IMR-90 (cell line): ENCODE data around the gene TMEM100. TPM values are rescaled to one million over a fixed set of nuclear protein-coding genes. Genes with fewer than 3 reads are reported as not detected.

ENCODE experiments used
- ATAC-seq: fragments of 200-7000 bp; cut with Tn5 transposase; 2 replicates; pipeline ENCODE4 v1.9.1; 2020; ENCODE audit warnings: low read depth, mild to moderate bottlenecking, moderate library complexity
- BruUV-seq: library from RNA; stranded (reverse); fragments of 400-500 nt; replicated peaks from 2 replicates; lab custom pipeline; 2021; lab: Mats Ljungman, UMichigan
- CTCF ChIA-PET: fragments of 300-600 bp; formaldehyde crosslinking; extraction: SDS; loops from one replicate; lab custom pipeline; 2021; ENCODE audit warnings: antibody characterized with exemption; lab: Yijun Ruan, JAX
- POLR2A ChIA-PET: fragments of 300-600 bp; sonication (Branson Sonifier 250); formaldehyde crosslinking; loops from one replicate; lab custom pipeline; 2022; ENCODE audit warnings: antibody characterized with exemption; ENCODE audit not compliant: unreplicated experiment; lab: Charles Lee
- DNase-seq: peaks from one replicate; pipeline ENCODE4 v3.0.0; 2013
- H2AFZ ChIP-seq: replicated peaks from 2 replicates; pipeline ENCODE3; 2013; ENCODE audit warnings: low read length, mild to moderate bottlenecking; ENCODE audit not compliant: poor library complexity
- H2AK5ac ChIP-seq: 2 replicates; pipeline ENCODE4 v1.6.1; 2013; ENCODE audit warnings: low read depth, low read length, inconsistent platforms
- H2AK9ac ChIP-seq: replicated peaks from 2 replicates; pipeline ENCODE3; 2013; ENCODE audit warnings: mild to moderate bottlenecking, low read depth, low read length, moderate library complexity; ENCODE audit not compliant: poor library complexity
- H2BK120ac ChIP-seq: 2 replicates; pipeline ENCODE4 v1.6.1; 2013; ENCODE audit warnings: low read depth, low read length, inconsistent platforms
- H2BK15ac ChIP-seq: 3 replicates; pipeline ENCODE4 v1.6.1; 2013; ENCODE audit warnings: low read depth, low read length, inconsistent platforms
- H2BK20ac ChIP-seq: 2 replicates; pipeline ENCODE4 v1.6.1; 2013; ENCODE audit warnings: low read depth, mild to moderate bottlenecking, inconsistent platforms, low read length, moderate library complexity
- H2BK5ac ChIP-seq: 2 replicates; pipeline ENCODE4 v1.6.1; 2013; ENCODE audit warnings: mild to moderate bottlenecking, low read depth, low read length, inconsistent platforms; ENCODE audit not compliant: poor library complexity, severe bottlenecking
- H3K14ac ChIP-seq: replicated peaks from 2 replicates; pipeline ENCODE4 v1.6.1; 2013; ENCODE audit warnings: low read depth, low read length, inconsistent platforms
- H3K18ac ChIP-seq: 2 replicates; pipeline ENCODE4 v1.6.1; 2013; ENCODE audit warnings: low read depth, low read length, control low read depth
- H3K23ac ChIP-seq: 2 replicates; pipeline ENCODE4 v1.6.1; 2013; ENCODE audit warnings: low read depth, low read length, inconsistent platforms
- H3K27ac ChIP-seq: 2 replicates; pipeline ENCODE4 v1.5.1; 2013; ENCODE audit warnings: mild to moderate bottlenecking, control low read depth, low read length; ENCODE audit not compliant: insufficient read depth
- H3K27me3 ChIP-seq: 2 replicates; pipeline ENCODE4 v1.6.1; 2013; ENCODE audit warnings: low read length; ENCODE audit not compliant: control insufficient read depth, insufficient read depth
- H3K36me3 ChIP-seq: 2 replicates; pipeline ENCODE4 v1.6.1; 2013; ENCODE audit warnings: low read length, mixed read lengths; ENCODE audit not compliant: control insufficient read depth, insufficient read depth
- H3K4ac ChIP-seq: 2 replicates; pipeline ENCODE4 v1.6.1; 2013; ENCODE audit warnings: low read depth, low read length, inconsistent platforms
- H3K4me1 ChIP-seq: 2 replicates; pipeline ENCODE4 v1.6.1; 2013; ENCODE audit warnings: low read length, mixed read lengths; ENCODE audit not compliant: control insufficient read depth, insufficient read depth
- H3K4me2 ChIP-seq: 2 replicates; pipeline ENCODE4 v1.6.1; 2013; ENCODE audit warnings: low read depth, mild to moderate bottlenecking, control low read depth, low read length, moderate library complexity
- H3K4me3 ChIP-seq: 2 replicates; pipeline ENCODE4 v1.5.1; 2013; ENCODE audit warnings: low read depth, mild to moderate bottlenecking, control low read depth, low read length, moderate library complexity; ENCODE audit not compliant: insufficient read depth
- H3K56ac ChIP-seq: 2 replicates; pipeline ENCODE4 v1.6.1; 2013; ENCODE audit warnings: low read length, inconsistent platforms; ENCODE audit not compliant: insufficient read depth; ENCODE audit errors: extremely low read depth
- H3K79me1 ChIP-seq, 2 experiments: 2 replicates each; pipeline ENCODE4 v1.6.1; 2013; ENCODE audit warnings: low read length in 2 of 2, inconsistent platforms in 1 of 2, low read depth in 1 of 2
- H3K9ac ChIP-seq: 2 replicates; pipeline ENCODE4 v1.6.1; 2013; ENCODE audit warnings: low read depth, low read length, control low read depth
- H3K9me1 ChIP-seq: 2 replicates; pipeline ENCODE4 v1.6.1; 2013; ENCODE audit warnings: low read length, inconsistent platforms; ENCODE audit not compliant: insufficient read depth
- H3K9me3 ChIP-seq: 2 replicates; pipeline ENCODE4 v1.6.1; 2013; ENCODE audit warnings: low read length; ENCODE audit not compliant: control insufficient read depth, insufficient read depth
- H4K20me1 ChIP-seq: 2 replicates; pipeline ENCODE4 v1.6.1; 2013; ENCODE audit warnings: low read length, inconsistent platforms; ENCODE audit not compliant: insufficient read depth
- H4K5ac ChIP-seq: 2 replicates; pipeline ENCODE4 v1.6.1; 2013; ENCODE audit warnings: mild to moderate bottlenecking, low read depth, low read length, control low read depth
- H4K8ac ChIP-seq, 2 experiments: 2 replicates each; pipeline ENCODE4 v1.6.1; 2013; ENCODE audit warnings: low read depth in 2 of 2, low read length in 2 of 2, control low read depth in 1 of 2, inconsistent platforms in 1 of 2
- H4K91ac ChIP-seq: 2 replicates; pipeline ENCODE4 v1.6.1; 2013; ENCODE audit warnings: low read depth, low read length, inconsistent platforms; ENCODE audit not compliant: insufficient read depth
- CHD1 ChIP-seq: IDR thresholded peaks from 2 replicates; pipeline ENCODE4 v1.6.1; 2012; ENCODE audit warnings: low read depth, low read length, improper control_type of control experiment
- CTCF ChIP-seq: conservative IDR thresholded peaks from 2 replicates; pipeline ENCODE4 v1.5.1; 2012; ENCODE audit warnings: mild to moderate bottlenecking, low read depth, low read length, improper control_type of control experiment
- FOS ChIP-seq: fragments of 150-350 bp; IDR thresholded peaks from 2 replicates; pipeline ENCODE4 v1.6.1; 2016; ENCODE audit warnings: low read depth, low read length
- MAZ ChIP-seq: IDR thresholded peaks from 2 replicates; pipeline ENCODE4 v1.6.1; 2012; ENCODE audit warnings: low read depth, mild to moderate bottlenecking, low read length, improper control_type of control experiment, moderate library complexity, borderline replicate concordance
- MXI1 ChIP-seq: IDR thresholded peaks from 2 replicates; pipeline ENCODE4 v1.6.1; 2012; ENCODE audit warnings: low read depth, mild to moderate bottlenecking, low read length, moderate library complexity, borderline replicate concordance
- POLR2A ChIP-seq: IDR thresholded peaks from 2 replicates; pipeline ENCODE4 v1.6.1; 2012; ENCODE audit warnings: mild to moderate bottlenecking, low read depth, low read length
- RAD21 ChIP-seq: IDR thresholded peaks from 2 replicates; pipeline ENCODE4 v1.6.1; 2012; ENCODE audit warnings: low read length, improper control_type of control experiment
- RCOR1 ChIP-seq: IDR thresholded peaks from 2 replicates; pipeline ENCODE4 v1.6.1; 2012; ENCODE audit warnings: mild to moderate bottlenecking, low read length, improper control_type of control experiment; ENCODE audit not compliant: insufficient replicate concordance
- USF2 ChIP-seq: fragments of 150-350 bp; IDR thresholded peaks from 2 replicates; pipeline ENCODE4 v1.6.1; 2017; ENCODE audit warnings: mild to moderate bottlenecking, antibody characterized with exemption, low read length, low read depth
- WGBS, 2 experiments: methylation state at CpG; one replicate each; pipeline versions ENCODE4 v1.1.5 to v1.1.7; 2013; ENCODE audit warnings: missing lambda C conversion rate in 2 of 2; ENCODE audit not compliant: insufficient read length in 1 of 2; ENCODE audit errors: extremely low coverage in 2 of 2; 5-methylcytosine and 5-hydroxymethylcytosine counted together
- dilution Hi-C: fragments of 300-500 bp; cut with HindIII; formaldehyde crosslinking; loops from one replicate; pipeline ENCODE4 v1.14.3; 2018; ENCODE audit warnings: low sequenced_read_pairs; ENCODE audit not compliant: unreplicated experiment
- in situ Hi-C: fragments of 300-500 bp; cut with MboI; formaldehyde crosslinking; loops from 3 replicates; pipeline ENCODE4 v1.14.3; 2019; ENCODE audit warnings: low sequenced_read_pairs, inconsistent platforms, mixed read lengths
- intact Hi-C: fragments of 100-400 bp; cut with micrococcal nuclease; formaldehyde crosslinking; loops from 2 replicates; pipeline ENCODE4 v1.10.0; 2022
- polyA plus RNA-seq, 3 experiments: library from polyadenylated mRNA; depleted of rRNA; stranded (reverse); fragments of >200 nt; gene quantifications; 2 replicates each; pipeline ENCODE4 v1.2.3, GENCODE V29; 2012; ENCODE audit warnings: low replicate concordance in 1 of 3
- total RNA-seq: library from RNA; depleted of rRNA; stranded (reverse); fragments of >200 nt; gene quantifications from 2 replicates; pipeline ENCODE4 v1.2.3, GENCODE V29; 2012

The TMEM100 gene
- total and polyA plus RNA-seq, 2 of the 4 experiments (the other 2 are of a cell fraction) = 0.21 to 0.36 TPM

GRCh38 chr17:55751720-55752250 is 29.1 kb upstream of the TMEM100 start:
- BruUV-seq = no TSS peak
- intact Hi-C loops (loop anchor here (10.0 kb wide), 1 partner anchor 327 kb away; the partner anchor contains the start of gene MMD), in situ Hi-C loops (no loop called here), dilution Hi-C loops (no loop called here)
- H3K79me1 ChIP-seq = peaks cover 27 to 44% of the 10 kb centered on the region in 2 experiments
- CTCF ChIA-PET = interaction anchor here (0.6 to 1.6 kb wide), 3 partner anchors 16 to 382 kb away, joined by 3 to 9 read pairs (median 6); no protein-coding TSS in a partner anchor
- H3K27me3 ChIP-seq = no peaks in the 10 kb centered on the region
- TF ChIP-seq CTCF (no peak), RAD21 (no peak), USF2 (no peak), MXI1 (no peak), RCOR1 (no peak), POLR2A (no peak), FOS (no peak), MAZ (no peak), CHD1 (no peak)
- H3K14ac ChIP-seq = peak overlapping the region; percentile 99
- peak overlapping the region; percentile 91 to 97; a peak in 3 of 4 replicates for H4K8ac ChIP-seq
- H3K18ac ChIP-seq = no peak overlapping the region
- no peak overlapping the region for H2BK20ac ChIP-seq
- peak overlapping the region; percentile 82; the same call in 1 of the 2 replicates for H2BK120ac ChIP-seq
- peak overlapping the region; percentile 66; the same call in 1 of the 2 replicates for H2AK5ac ChIP-seq
- no peak overlapping the region for H2BK15ac ChIP-seq
- H4K91ac ChIP-seq = peak overlapping the region; percentile 83; the same call in 1 of the 2 replicates
- peaks cover 3% of the 10 kb centered on the region for H3K36me3 ChIP-seq
- peak overlapping the region; percentile 90 for H2AK9ac ChIP-seq
- 0 out of 2 replicates have a peak overlapping the region, but pooled peaks have one; percentile 24 for H4K5ac ChIP-seq
- ATAC-seq (no peak), DNase-seq (no peak)
- H3K4me1 ChIP-seq = peaks cover 2% of the 10 kb centered on the region; the same call in 1 of the 2 replicates
- H3K4me3 ChIP-seq = peak overlapping the region; percentile 87
- H4K20me1 ChIP-seq = 0 out of 2 replicates have a peak, but pooled peaks cover 3% of the 10 kb centered on the region
- peak overlapping the region; percentile 98 for H2AFZ ChIP-seq
- 37% methylated on average over 2 of the region's 4 CpGs; no CpG with 5 or more reads in 1 of the 2 experiments for WGBS, 2 experiments
- H3K9me1 ChIP-seq = peaks cover 10% of the 10 kb centered on the region
- H3K9me3 ChIP-seq = no peaks in the 10 kb centered on the region
- no peak overlapping the region for H2BK5ac ChIP-seq
- peak overlapping the region; percentile 90 for H3K4me2 ChIP-seq
- POLR2A ChIA-PET = no interaction called here
- peak overlapping the region; percentile 88 for H3K9ac ChIP-seq
- H3K4ac ChIP-seq = peak overlapping the region; percentile 99; the same call in 1 of the 2 replicates
- H3K23ac ChIP-seq = peak overlapping the region; percentile 99
- no peak overlapping the region; the same call in 1 of the 2 replicates for H3K56ac ChIP-seq
- H3K27ac ChIP-seq = peak overlapping the region; percentile 71; the same call in 1 of the 2 replicates
